Measurements from ENCODE around the gene CFAP251. TPM values are rescaled to one million over a fixed set of nuclear protein-coding genes. Genes with fewer than 3 reads are reported as not detected.

The CFAP251 gene
- total RNA-seq, 1 experiment from 2014 or later = 0.81 TPM

GRCh38 chr12:121964813-121965643 is 46.6 kb downstream of the CFAP251 start:
- Histone ChIP-seq H3K18ac (ENCODE audit: insufficient read length, low read depth, low read length) (no peak overlapping the region), H3K27me3 (ENCODE audit: insufficient read depth, low read length) (no peaks in the 10 kb centered on the region), H2BK5ac (ENCODE audit: insufficient read length, low read length) (no peak overlapping the region), H3K79me2 (ENCODE audit: insufficient read depth, low read length) (no peaks in the 10 kb centered on the region), H3K23me2 (ENCODE audit: insufficient read length, low read depth, low read length, poor library complexity, severe bottlenecking) (no peaks in the 10 kb centered on the region), H2AK5ac (ENCODE audit: insufficient read length, low read length) (no peak overlapping the region), H3K4ac (ENCODE audit: low read depth, low read length) (no peak overlapping the region), H3K4me1 (ENCODE audit: insufficient read depth, low read length) (no peaks in the 10 kb centered on the region), H2BK15ac (ENCODE audit: low read depth, low read length) (no peak overlapping the region), H2BK120ac (ENCODE audit: low read depth, low read length, poor library complexity, severe bottlenecking) (no peak overlapping the region), H3T11ph (ENCODE audit: low read length) (no peak overlapping the region), H2AFZ (ENCODE audit: low read length) (no peak overlapping the region), H2BK20ac (ENCODE audit: low read depth, low read length, poor library complexity, severe bottlenecking) (no peak overlapping the region), H3K27ac (ENCODE audit: insufficient read length, low read depth, low read length) (no peak overlapping the region), H3K23ac (ENCODE audit: insufficient read length, low read depth, low read length) (no peak overlapping the region), H3K4me2 (ENCODE audit: insufficient read depth, insufficient read length, low read length) (no peak overlapping the region), H3K56ac (ENCODE audit: insufficient read length, low read depth, low read length) (no peak overlapping the region), H4K5ac (ENCODE audit: insufficient read length, low read depth, low read length) (no peak overlapping the region), H3K14ac (ENCODE audit: insufficient read depth, low read length) (no peak overlapping the region), H4K91ac (ENCODE audit: insufficient read length, low read depth, low read length) (no peak overlapping the region), H3K79me1 (ENCODE audit: insufficient read depth, low read depth, low read length, poor library complexity, severe bottlenecking) (no peaks in the 10 kb centered on the region), H4K20me1 (ENCODE audit: control insufficient read depth, insufficient read depth, insufficient read length) (no peaks in the 10 kb centered on the region), H3K9me3 (ENCODE audit: control insufficient read depth, low read depth, low read length) (no peaks in the 10 kb centered on the region), H2BK12ac (ENCODE audit: insufficient read length, low read depth, low read length) (no peak overlapping the region), H3K9ac (ENCODE audit: extremely low read depth, insufficient read length, low read length) (no peak overlapping the region), H4K8ac (replicated peaks; ENCODE audit: insufficient read length, low read depth, low read length) (no peak overlapping the region)
- no peak for TF ChIP-seq CTCF (conservative IDR thresholded peaks at IDR 0.05)
- no peak for DNase-seq
- Mint-ChIP-seq H3K27me3 (ENCODE audit: low read depth) (no peaks in the 10 kb centered on the region; the same call in 1 of the 2 replicates), H3K36me3 (ENCODE audit: insufficient read depth in 1 of 3, low read depth in 3 of 3) (no peaks in the 10 kb centered on the region), H3K27ac (no peak overlapping the region), H3K9me3 (no peaks in the 10 kb centered on the region), H3K4me3 (no peak overlapping the region), H3K4me1 (peaks cover 6 to 13% of the 10 kb centered on the region in 2 experiments)
- no CpG with 5 or more reads among the region's 9 CpGs for WGBS (ENCODE audit: extremely low coverage, insufficient read length, low lambda C conversion rate)

Measured in H9 (cell line).